ENCODE measurements around the gene TBC1D2.

The TBC1D2 gene

GRCh38 chr9:98201102-98201501 lies 54.3 kb downstream of the TBC1D2 start:
- H3K9ac ChIP-seq (ENCODE audit: low read length): no peak overlapping the region
- no peak overlapping the region for H3K4me2 ChIP-seq (ENCODE audit: low read depth, low read length, poor library complexity, severe bottlenecking)

GRCh38 chr9:98199388-98200033 lies 55.9 kb downstream of the TBC1D2 start:
- no peaks in the 10 kb centered on the region for H4K20me1 ChIP-seq (ENCODE audit: low read depth, low read length)
- H2AFZ ChIP-seq (ENCODE audit: low read depth, low read length, severe bottlenecking): no peak overlapping the region
- no peak overlapping the region for H3K9ac ChIP-seq (ENCODE audit: low read length)
- H3K4me3 ChIP-seq (ENCODE audit: insufficient read depth, low read length, poor library complexity, severe bottlenecking): no peak overlapping the region
- H3K4me2 ChIP-seq (ENCODE audit: low read depth, low read length, poor library complexity, severe bottlenecking): no peak overlapping the region
- H3K36me3 ChIP-seq (ENCODE audit: low read length): no peaks in the 10 kb centered on the region
- H3K9me2 ChIP-seq (replicated peaks; ENCODE audit: insufficient read depth, low read length): no peaks in the 10 kb centered on the region
- no peaks in the 10 kb centered on the region for H3K9me3 ChIP-seq (ENCODE audit: insufficient read depth, low read length)
- no peaks in the 10 kb centered on the region for H3F3A ChIP-seq (ENCODE audit: insufficient read depth)
- no peak overlapping the region for H3K27ac ChIP-seq (ENCODE audit: low read depth, low read length)
- H3K27me3 ChIP-seq (ENCODE audit: low read length): no peaks in the 10 kb centered on the region
- H3K79me2 ChIP-seq (ENCODE audit: insufficient read depth, low read length): no peaks in the 10 kb centered on the region
- TF ChIP-seq EZH2phosphoT487 (conservative IDR thresholded peaks at IDR 0.05; ENCODE audit: low read length) (no peak), CTCF (IDR thresholded peaks at IDR 0.05; ENCODE audit: insufficient read depth, low read length, poor library complexity, severe bottlenecking) (no peak)

More at GRCh38 chr9:98201102-98201501, 54.3 kb downstream of the TBC1D2 start:
- H2AFZ ChIP-seq (ENCODE audit: low read depth, low read length, severe bottlenecking): no peak overlapping the region
- no peaks in the 10 kb centered on the region for H3F3A ChIP-seq (ENCODE audit: insufficient read depth)
- H4K20me1 ChIP-seq (ENCODE audit: low read depth, low read length): no peaks in the 10 kb centered on the region
- no peaks in the 10 kb centered on the region for H3K9me3 ChIP-seq (ENCODE audit: insufficient read depth, low read length)
- no peaks in the 10 kb centered on the region for H3K9me2 ChIP-seq (replicated peaks; ENCODE audit: insufficient read depth, low read length)
- TF ChIP-seq CTCF (IDR thresholded peaks at IDR 0.05; ENCODE audit: insufficient read depth, low read length, poor library complexity, severe bottlenecking) (no peak), EZH2phosphoT487 (conservative IDR thresholded peaks at IDR 0.05; ENCODE audit: low read length) (no peak)
- no peak overlapping the region for H3K27ac ChIP-seq (ENCODE audit: low read depth, low read length)
- no peaks in the 10 kb centered on the region for H3K79me2 ChIP-seq (ENCODE audit: insufficient read depth, low read length)
- H3K4me3 ChIP-seq (ENCODE audit: insufficient read depth, low read length, poor library complexity, severe bottlenecking): no peak overlapping the region
- H3K27me3 ChIP-seq (ENCODE audit: low read length): no peaks in the 10 kb centered on the region
- H3K36me3 ChIP-seq (ENCODE audit: low read length): no peaks in the 10 kb centered on the region

- Histone ChIP-seq H3K27ac (ENCODE audit: low read depth, low read length) (no peak overlapping the region), H3K4me3 (ENCODE audit: insufficient read depth, low read length, poor library complexity, severe bottlenecking) (no peak overlapping the region), H3K36me3 (ENCODE audit: low read length) (no peaks in the 10 kb centered on the region), H3K9me2 (replicated peaks; ENCODE audit: insufficient read depth, low read length) (no peaks in the 10 kb centered on the region), H2AFZ (ENCODE audit: low read depth, low read length, severe bottlenecking) (no peak overlapping the region), H3K4me2 (ENCODE audit: low read depth, low read length, poor library complexity, severe bottlenecking) (no peak overlapping the region), H3F3A (ENCODE audit: insufficient read depth) (no peaks in the 10 kb centered on the region), H3K9me3 (ENCODE audit: insufficient read depth, low read length) (no peaks in the 10 kb centered on the region), H3K9ac (ENCODE audit: low read length) (no peak overlapping the region), H4K20me1 (ENCODE audit: low read depth, low read length) (no peaks in the 10 kb centered on the region), H3K27me3 (ENCODE audit: low read length) (0 out of 2 replicates have a peak, but pooled peaks cover 3% of the 10 kb centered on the region), H3K79me2 (ENCODE audit: insufficient read depth, low read length) (no peaks in the 10 kb centered on the region)
- TF ChIP-seq EZH2phosphoT487 (conservative IDR thresholded peaks at IDR 0.05; ENCODE audit: low read length): no peak
- TF ChIP-seq CTCF (IDR thresholded peaks at IDR 0.05; ENCODE audit: insufficient read depth, low read length, poor library complexity, severe bottlenecking): no peak
These were observed 59.8 kb downstream of the TBC1D2 start for GRCh38 chr9:98195671-98196070.

Measured in SU-DHL-6 (cell line).